Upper lobe of left lung (tissue), 6 donors: Measurements from ENCODE around the gene BTN3A1. TPM values are rescaled to one million over a fixed set of nuclear protein-coding genes. Genes with fewer than 3 reads are reported as not detected.

Source experiments
- ATAC-seq, 2 donors: fragments of 200-7000 bp; cut with Tn5 transposase; one replicate each; pipeline ENCODE4 v1.9.1; 2022; ENCODE audit warnings: mild to moderate bottlenecking in 2 of 2, moderate library complexity in 2 of 2; ENCODE audit not compliant: low FRiP score in 2 of 2
- DNase-seq, 2 donors: peaks; one replicate each; pipeline ENCODE4 v3.0.0-alpha.2; 2019 to 2020
- H3K27ac ChIP-seq, 4 donors: fragments of 200-600 bp; sonication (generic); one replicate each; pipeline ENCODE4 v1.5.1; 2016 to 2019
- H3K27me3 ChIP-seq, 4 donors: fragments of 200-600 bp; sonication (generic); one replicate each; pipeline ENCODE4 v1.5.1; 2017 to 2019
- H3K36me3 ChIP-seq, 4 donors: fragments of 200-600 bp; sonication (generic); one replicate each; pipeline ENCODE4 v1.5.1; 2016 to 2019
- H3K4me1 ChIP-seq, 4 donors: fragments of 200-600 bp; sonication (generic); one replicate each; pipeline ENCODE4 v1.5.1; 2018 to 2019
- H3K4me3 ChIP-seq, 4 donors: fragments of 200-600 bp; sonication (generic); one replicate each; pipeline ENCODE4 v1.5.1; 2017 to 2019; ENCODE audit warnings: mild to moderate bottlenecking in 2 of 4, moderate library complexity in 1 of 4
- H3K9me3 ChIP-seq, 4 donors: fragments of 200-600 bp; sonication (generic); one replicate each; pipeline ENCODE4 v1.5.1; 2018 to 2019
- EP300 ChIP-seq, 4 donors: sonication (generic); formaldehyde crosslinking; IDR thresholded peaks; one replicate each; pipeline ENCODE4 v1.5.1; 2017; ENCODE audit warnings: antibody characterized with exemption in 4 of 4, control low read depth in 2 of 4
- POLR2A ChIP-seq, 4 donors: fragments of 450-650 bp; IDR thresholded peaks; one replicate each; pipeline ENCODE4 v1.5.1; 2016 to 2017; ENCODE audit warnings: antibody characterized with exemption in 4 of 4, mild to moderate bottlenecking in 2 of 4
- POLR2AphosphoS5 ChIP-seq, 2 donors: sonication (generic); formaldehyde crosslinking; IDR thresholded peaks; one replicate each; pipeline ENCODE4 v1.5.1; 2017; ENCODE audit warnings: antibody characterized with exemption in 2 of 2
- WGBS, 2 donors: methylation state at CpG; one replicate each; pipeline ENCODE4 v1.1.5; 2017 to 2018; 5-methylcytosine and 5-hydroxymethylcytosine counted together
- total RNA-seq, 6 donors: library from RNA; depleted of rRNA in 4 of 6; stranded (reverse); fragments of >200 nt in 4 of 6; gene quantifications; one replicate each; pipeline versions ENCODE4 v1.1.0 to v1.2.1, GENCODE V29; 2016 to 2021
- TF ChIP-seq, protein P1 (sequence below), 6 experiments: fragments of 450-650 bp in 4 of 6; fragments of 200-600 bp in 2 of 6; sonication (generic) in 2 of 6; IDR thresholded peaks; one replicate each; pipeline ENCODE4 v1.5.1; 2016 to 2019; ENCODE audit warnings: antibody characterized with exemption in 6 of 6
- donor health status: DM: no; HTN: no; CAD: no; lungs with moderate emphysema.
- donor health status: DM: no; HTN: yes; CAD: no; lungs with severe emphysema.

The BTN3A1 gene
- total RNA-seq, 6 donors from 2014 or later, result 24.9 to 55.8 (median 34.6) TPM

GRCh38 chr6:26380256-26380655 lies 21.8 kb upstream of the BTN3A1 start:
- H3K4me3 ChIP-seq, result no peak overlapping the region
- no peak for ATAC-seq
- peaks cover 3 to 14% (median 11%) of the 10 kb centered on the region in 4 donors for H3K4me1 ChIP-seq
- no peaks in the 10 kb centered on the region for H3K9me3 ChIP-seq
- peaks cover 0 to 16% (median 6%) of the 10 kb centered on the region in 4 donors for H3K36me3 ChIP-seq
- no peaks in the 10 kb centered on the region for H3K27me3 ChIP-seq
- TF ChIP-seq POLR2A (IDR thresholded peaks at IDR 0.05), result no peak
- TF ChIP-seq, protein P1, sequence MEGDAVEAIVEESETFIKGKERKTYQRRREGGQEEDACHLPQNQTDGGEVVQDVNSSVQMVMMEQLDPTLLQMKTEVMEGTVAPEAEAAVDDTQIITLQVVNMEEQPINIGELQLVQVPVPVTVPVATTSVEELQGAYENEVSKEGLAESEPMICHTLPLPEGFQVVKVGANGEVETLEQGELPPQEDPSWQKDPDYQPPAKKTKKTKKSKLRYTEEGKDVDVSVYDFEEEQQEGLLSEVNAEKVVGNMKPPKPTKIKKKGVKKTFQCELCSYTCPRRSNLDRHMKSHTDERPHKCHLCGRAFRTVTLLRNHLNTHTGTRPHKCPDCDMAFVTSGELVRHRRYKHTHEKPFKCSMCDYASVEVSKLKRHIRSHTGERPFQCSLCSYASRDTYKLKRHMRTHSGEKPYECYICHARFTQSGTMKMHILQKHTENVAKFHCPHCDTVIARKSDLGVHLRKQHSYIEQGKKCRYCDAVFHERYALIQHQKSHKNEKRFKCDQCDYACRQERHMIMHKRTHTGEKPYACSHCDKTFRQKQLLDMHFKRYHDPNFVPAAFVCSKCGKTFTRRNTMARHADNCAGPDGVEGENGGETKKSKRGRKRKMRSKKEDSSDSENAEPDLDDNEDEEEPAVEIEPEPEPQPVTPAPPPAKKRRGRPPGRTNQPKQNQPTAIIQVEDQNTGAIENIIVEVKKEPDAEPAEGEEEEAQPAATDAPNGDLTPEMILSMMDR (IDR thresholded peaks at IDR 0.05), result no peak
- TF ChIP-seq EP300 (IDR thresholded peaks at IDR 0.05), result no peak
- no peak for TF ChIP-seq POLR2AphosphoS5 (IDR thresholded peaks at IDR 0.05)
- WGBS, 2 donors, result 91 to 97% methylated on average over 3 of the region's 3 CpGs
- DNase-seq, result no peak
- no peak overlapping the region for H3K27ac ChIP-seq

DNA sequence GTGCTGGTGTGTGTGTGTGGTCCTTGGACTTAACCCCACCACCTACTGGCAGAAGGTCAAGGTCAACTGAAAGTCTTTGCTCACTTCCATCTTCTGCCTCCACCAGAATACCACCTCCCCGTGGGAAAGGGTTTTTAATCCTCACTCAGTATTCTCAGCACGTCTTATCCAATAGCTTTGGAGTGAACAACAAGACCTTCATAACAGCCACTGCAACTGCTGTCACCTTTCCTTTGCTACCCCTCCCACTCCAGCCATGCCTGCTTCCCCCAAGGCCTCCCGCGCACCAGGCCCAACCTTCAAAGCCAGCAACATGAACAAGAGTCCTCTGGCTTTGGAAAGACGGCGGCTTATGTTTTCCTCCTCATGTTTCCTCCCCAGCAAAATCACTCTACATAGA lies 20.0 kb upstream of the BTN3A1 start:
- TF ChIP-seq EP300 (IDR thresholded peaks at IDR 0.05) (no peak), POLR2AphosphoS5 (IDR thresholded peaks at IDR 0.05) (no peak), POLR2A (IDR thresholded peaks at IDR 0.05) (no peak)
- TF ChIP-seq, protein P1 (IDR thresholded peaks at IDR 0.05), result no peak
- H3K27ac ChIP-seq, result no peak overlapping the region
- no peak overlapping the region for H3K4me3 ChIP-seq
- DNase-seq (no peak), ATAC-seq (no peak)
- H3K4me1 ChIP-seq, result peaks cover 3 to 14% (median 11%) of the 10 kb centered on the region in 4 donors
- 80 to 88% methylated on average over 6 of the region's 6 CpGs for WGBS, 2 donors
- no peaks in the 10 kb centered on the region for H3K36me3 ChIP-seq
- no peaks in the 10 kb centered on the region for H3K9me3 ChIP-seq
- no peaks in the 10 kb centered on the region for H3K27me3 ChIP-seq

- peaks cover 0 to 5% (median 3%) of the 10 kb centered on the region in 4 donors for H3K36me3 ChIP-seq
- DNase-seq (peak in 1 of 2 donors; percentile 40), ATAC-seq (peak; percentile 50 to 75)
- H3K4me3 ChIP-seq, result peak overlapping the region; percentile 36 to 83 (median 62)
- TF ChIP-seq EP300 (IDR thresholded peaks at IDR 0.05) (no peak), POLR2A (IDR thresholded peaks at IDR 0.05) (no peak), POLR2AphosphoS5 (IDR thresholded peaks at IDR 0.05) (no peak)
- TF ChIP-seq, protein P1 (IDR thresholded peaks at IDR 0.05), result no peak
- WGBS, 2 donors, result 9 to 12% methylated on average over 5 to 7 of the region's 7 CpGs
- no peaks in the 10 kb centered on the region for H3K27me3 ChIP-seq
- peak overlapping the region; percentile 75 to 91 (median 84) for H3K27ac ChIP-seq
- H3K4me1 ChIP-seq, result peaks cover 3 to 18% (median 12%) of the 10 kb centered on the region in 4 donors
- H3K9me3 ChIP-seq, result no peaks in the 10 kb centered on the region
Observed at GRCh38 chr6:26383624-26384417, 18.3 kb upstream of the BTN3A1 start.

DNA sequence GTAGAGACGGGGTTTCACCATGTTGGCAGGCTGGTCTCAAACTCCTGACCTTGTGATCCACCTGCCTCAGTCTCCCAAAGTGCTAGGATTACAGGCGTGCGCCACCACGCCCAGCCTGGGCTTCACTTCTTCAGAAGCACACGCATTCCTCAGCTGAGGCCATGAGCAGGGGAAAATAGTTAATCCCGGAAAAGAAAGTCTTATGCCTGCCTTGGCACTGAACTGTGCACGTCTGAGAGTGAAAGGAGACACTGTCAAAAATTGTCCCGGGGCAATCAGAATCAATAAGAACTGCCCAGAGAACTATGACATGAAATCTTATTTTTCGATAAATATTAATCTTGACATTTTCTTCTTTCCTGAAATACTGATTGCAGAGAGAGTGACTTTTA lies 16.3 kb upstream of the BTN3A1 start:
- DNase-seq, result no peak
- Histone ChIP-seq H3K4me3 (no peak overlapping the region), H3K9me3 (no peaks in the 10 kb centered on the region), H3K4me1 (peaks cover 3 to 18% (median 12%) of the 10 kb centered on the region in 4 donors), H3K27me3 (no peaks in the 10 kb centered on the region), H3K27ac (no peak overlapping the region), H3K36me3 (peaks cover 5 to 18% (median 10%) of the 10 kb centered on the region in 4 donors)
- WGBS, 2 donors, result 92 to 95% methylated on average over 9 of the region's 9 CpGs
- ATAC-seq, result no peak
- TF ChIP-seq EP300 (IDR thresholded peaks at IDR 0.05) (no peak), POLR2A (IDR thresholded peaks at IDR 0.05) (no peak), POLR2AphosphoS5 (IDR thresholded peaks at IDR 0.05) (no peak)
- TF ChIP-seq, protein P1 (IDR thresholded peaks at IDR 0.05), result no peak
